ENCODE measurements around the gene SLC22A3. TPM values are rescaled to one million over a fixed set of nuclear protein-coding genes. Genes with fewer than 3 reads are reported as not detected.
"Not testable (repeated sequence)": the region's sequence is repeated elsewhere in the genome, so short reads cannot be mapped to it uniquely, and the experiment has no call there.

The SLC22A3 gene
- total RNA-seq, 4 donors from 2014 or later, result 6.7 to 14.3 (median 13.2) TPM

DNA sequence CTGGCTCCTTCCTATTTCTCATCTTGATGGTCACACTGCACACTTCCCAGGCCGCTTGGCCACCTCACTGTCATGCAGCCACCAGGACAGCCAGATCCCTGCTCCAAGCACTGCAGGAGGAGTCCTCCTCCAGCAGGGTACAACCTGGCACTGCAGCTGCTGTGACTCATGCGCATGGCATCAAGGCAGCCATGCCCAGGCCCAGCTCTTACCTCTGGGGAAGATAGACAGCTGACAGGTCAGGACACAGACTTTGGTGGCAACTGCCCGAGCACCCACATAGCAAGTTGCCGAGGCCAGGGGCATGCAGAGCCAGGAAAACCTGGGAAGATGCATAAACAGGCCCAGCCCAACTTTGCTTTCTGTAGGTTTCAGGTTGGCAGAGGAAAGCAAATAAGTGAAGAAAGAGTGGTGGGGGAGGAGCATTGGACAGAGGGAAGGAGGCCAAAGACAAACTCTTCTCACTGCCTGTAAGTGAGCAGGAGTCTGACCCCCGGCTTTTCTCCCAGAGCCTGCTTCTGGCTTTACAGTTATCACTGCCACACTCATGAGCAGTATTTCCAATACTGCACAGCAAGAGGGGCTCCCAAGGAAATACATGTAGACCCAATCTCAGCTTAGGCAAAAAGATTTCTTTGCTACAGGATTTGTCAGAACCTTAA, 38.8 kb downstream of the SLC22A3 start:
- DNase-seq (ENCODE audit: low spot score), result no peak
- TF ChIP-seq, protein P1, sequence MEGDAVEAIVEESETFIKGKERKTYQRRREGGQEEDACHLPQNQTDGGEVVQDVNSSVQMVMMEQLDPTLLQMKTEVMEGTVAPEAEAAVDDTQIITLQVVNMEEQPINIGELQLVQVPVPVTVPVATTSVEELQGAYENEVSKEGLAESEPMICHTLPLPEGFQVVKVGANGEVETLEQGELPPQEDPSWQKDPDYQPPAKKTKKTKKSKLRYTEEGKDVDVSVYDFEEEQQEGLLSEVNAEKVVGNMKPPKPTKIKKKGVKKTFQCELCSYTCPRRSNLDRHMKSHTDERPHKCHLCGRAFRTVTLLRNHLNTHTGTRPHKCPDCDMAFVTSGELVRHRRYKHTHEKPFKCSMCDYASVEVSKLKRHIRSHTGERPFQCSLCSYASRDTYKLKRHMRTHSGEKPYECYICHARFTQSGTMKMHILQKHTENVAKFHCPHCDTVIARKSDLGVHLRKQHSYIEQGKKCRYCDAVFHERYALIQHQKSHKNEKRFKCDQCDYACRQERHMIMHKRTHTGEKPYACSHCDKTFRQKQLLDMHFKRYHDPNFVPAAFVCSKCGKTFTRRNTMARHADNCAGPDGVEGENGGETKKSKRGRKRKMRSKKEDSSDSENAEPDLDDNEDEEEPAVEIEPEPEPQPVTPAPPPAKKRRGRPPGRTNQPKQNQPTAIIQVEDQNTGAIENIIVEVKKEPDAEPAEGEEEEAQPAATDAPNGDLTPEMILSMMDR (IDR thresholded peaks at IDR 0.05), result no peak
- ATAC-seq (ENCODE audit: low FRiP score), result peak; percentile 48

DNA sequence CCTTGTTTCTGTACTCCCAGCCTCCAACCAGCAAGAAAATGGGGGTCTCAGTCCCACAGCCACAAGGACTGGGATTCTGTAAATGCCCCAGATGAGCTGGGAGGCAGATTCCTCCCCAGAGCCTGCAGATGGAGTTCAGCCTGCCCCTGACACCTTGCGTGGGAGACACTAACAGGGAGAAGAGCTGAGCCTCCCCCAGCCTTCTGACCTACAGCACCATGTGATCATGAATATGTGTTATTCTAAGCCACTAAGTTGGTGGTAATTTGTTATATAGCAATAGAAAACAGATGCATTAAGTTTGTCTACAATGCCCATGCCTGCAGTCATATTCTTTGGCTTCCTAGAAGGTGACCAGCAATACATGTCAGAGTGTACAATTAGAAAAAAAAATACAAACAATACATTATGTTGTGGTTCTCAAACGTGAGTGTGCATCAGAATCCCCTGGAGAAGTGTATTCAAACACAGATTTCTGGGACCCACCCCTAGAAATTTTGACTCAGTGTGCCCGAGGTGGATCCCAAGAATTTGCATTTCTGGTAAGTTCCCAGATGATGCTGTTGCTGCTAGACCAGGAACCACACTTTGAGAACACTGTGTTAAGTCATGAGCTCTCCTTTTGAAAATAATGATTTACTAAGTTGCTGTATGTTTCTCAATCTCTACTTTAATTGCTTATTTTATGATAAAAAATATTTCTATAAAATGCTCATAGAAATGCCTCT, 39.9 kb downstream of the SLC22A3 start:
- DNase-seq (ENCODE audit: low spot score) (no peak), ATAC-seq (ENCODE audit: low FRiP score) (no peak)
- TF ChIP-seq, protein P1 (IDR thresholded peaks at IDR 0.05), result no peak

DNA sequence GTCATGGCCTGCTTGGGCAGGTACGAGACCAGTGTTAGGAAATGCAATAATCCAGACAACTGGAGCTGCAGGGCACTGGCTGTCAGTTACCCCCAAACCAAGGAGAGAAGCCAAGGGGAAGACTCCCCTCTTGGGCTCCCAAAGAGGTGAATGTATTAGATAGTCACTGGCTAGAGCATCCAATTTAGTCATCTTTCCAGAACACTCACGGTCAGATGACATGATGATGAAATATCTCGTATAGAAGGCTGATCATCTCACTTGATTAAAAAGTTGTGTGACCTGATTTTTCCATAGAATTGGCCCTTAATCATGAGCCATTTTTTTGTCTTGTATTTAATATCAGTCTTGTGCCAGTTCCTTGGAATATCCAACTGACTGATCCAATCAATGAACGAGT, 40.7 kb downstream of the SLC22A3 start:
- no peak for ATAC-seq (ENCODE audit: low FRiP score)
- DNase-seq (ENCODE audit: low spot score), result no peak
- TF ChIP-seq, protein P1 (IDR thresholded peaks at IDR 0.05), result no peak

DNA sequence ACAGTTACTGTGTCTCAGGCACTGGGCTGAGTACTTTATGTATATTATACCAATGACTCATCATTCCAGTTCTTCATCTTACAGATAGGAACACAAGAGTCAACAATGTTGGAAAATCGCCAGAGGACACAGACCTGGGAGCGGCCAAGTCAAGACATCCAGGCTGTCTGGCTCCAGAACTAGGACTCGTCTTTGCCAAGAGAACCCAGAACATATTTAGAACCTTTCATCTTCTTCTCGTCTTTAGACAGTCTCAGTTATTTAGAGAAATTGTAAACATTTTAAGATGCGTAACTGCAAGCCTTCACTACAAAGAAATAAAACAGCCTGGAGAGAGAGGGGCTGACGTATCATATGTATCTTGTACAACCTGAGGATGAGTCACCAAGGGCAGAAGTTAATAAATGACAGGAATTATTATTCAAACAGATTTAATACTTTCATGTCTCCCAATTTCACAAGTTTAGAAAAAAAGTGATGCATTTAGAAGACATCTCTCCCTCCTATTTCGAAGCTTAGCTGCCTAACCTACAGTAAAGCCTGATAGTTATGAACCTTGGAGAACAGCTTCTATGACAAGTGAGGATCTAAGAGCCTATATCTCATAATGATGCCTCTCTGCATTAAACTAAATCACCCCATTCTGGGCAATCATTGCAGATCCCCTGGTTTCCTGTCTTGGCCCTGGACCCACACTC, 43.4 kb downstream of the SLC22A3 start:
- TF ChIP-seq, protein P1 (IDR thresholded peaks at IDR 0.05), result no peak
- ATAC-seq (ENCODE audit: low FRiP score), result peak; percentile 72
- no peak for DNase-seq (ENCODE audit: low spot score)

DNA sequence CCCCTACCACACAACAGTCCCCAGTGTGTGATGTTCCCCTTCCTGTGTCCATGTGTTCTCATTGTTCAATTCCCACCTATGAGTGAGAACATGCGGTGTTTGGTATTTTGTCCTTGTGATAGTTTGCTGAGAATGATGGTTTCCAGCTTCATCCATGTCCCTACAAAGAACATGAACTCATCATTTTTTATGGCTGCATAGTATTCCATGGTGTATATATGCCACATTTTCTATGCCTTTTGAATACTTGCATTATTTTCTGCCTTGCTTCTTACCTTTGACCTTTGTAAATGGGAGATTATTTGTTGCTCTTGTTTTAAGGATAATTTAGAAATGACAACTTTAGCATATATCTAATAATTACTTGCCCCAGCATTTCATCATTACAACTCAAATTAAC, 45.3 kb downstream of the SLC22A3 start:
- ATAC-seq (ENCODE audit: low FRiP score); DNase-seq (ENCODE audit: low spot score): not testable (repeated sequence)

DNA sequence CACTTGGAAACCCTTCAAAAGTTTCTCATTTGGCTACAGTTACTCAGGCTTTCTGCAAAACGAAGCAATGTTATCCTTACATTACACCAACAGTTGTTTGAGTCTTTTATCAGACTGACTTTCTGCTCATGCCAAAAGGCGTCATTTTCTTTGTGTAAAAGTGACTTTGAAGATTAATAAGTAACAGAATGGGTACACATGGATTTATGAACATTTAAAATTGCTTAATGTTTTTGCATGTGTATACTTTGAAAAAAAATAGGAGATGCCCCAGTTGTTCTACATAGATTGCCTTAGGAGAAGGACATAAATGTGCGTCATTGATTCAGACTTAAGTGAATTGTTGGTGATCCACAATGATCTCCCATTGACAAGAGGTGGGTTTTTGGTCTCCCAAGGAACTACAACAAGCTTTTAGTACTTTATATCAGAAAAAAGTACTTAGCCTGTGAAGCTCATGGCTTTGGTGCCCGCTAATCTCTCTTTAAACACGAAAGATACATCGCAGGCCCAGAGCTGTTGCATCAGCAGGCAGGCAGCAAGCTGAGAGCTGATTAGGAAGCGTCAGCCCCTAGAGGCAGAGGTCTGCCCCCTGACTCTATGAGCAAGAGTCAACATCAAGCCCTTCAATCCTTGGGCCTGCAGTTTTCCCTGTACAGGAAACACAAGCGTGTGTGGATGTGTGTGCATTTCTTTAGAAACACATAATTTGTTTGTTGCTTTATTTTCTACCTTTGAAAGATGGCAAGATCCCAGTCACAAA, 45.9 kb downstream of the SLC22A3 start:
- TF ChIP-seq, protein P1 (IDR thresholded peaks at IDR 0.05), result no peak
- no peak for ATAC-seq (ENCODE audit: low FRiP score)
- DNase-seq (ENCODE audit: low spot score), result no peak

DNA sequence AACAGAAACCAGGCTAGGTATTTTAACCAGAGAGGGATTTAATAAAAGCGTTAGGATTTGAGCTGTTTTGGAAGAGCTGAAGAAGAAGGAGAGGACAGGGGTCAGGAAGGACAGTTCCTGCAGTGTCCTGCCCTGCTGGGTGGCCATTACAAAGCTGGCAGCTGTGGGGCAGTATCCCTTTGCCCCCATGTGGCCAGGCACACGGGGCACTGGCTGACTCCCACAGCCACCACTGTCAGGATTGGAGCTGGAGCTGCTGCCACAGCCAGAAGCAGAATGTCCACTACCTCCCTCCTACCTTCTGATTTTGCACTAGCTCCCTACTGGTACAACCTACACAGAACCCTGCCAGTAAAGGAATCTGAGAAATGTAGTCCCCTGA, 46.5 kb downstream of the SLC22A3 start:
- TF ChIP-seq, protein P1 (IDR thresholded peaks at IDR 0.05), result no peak
- DNase-seq (ENCODE audit: low spot score) (no peak), ATAC-seq (ENCODE audit: low FRiP score) (no peak)
